Thyroid gland (tissue), 4 donors: Measurements from ENCODE around the gene TMEM170A.

Experiments
- CTCF ChIP-seq, 6 experiments: fragments of 200-600 bp in 3 of 6; fragments of 450-650 bp in 3 of 6; sonication (generic) in 3 of 6; IDR thresholded peaks; one replicate each; pipeline ENCODE4 v1.5.1; 2016 to 2019; ENCODE audit warnings: antibody characterized with exemption in 6 of 6, mild to moderate bottlenecking in 2 of 6, inconsistent platforms in 1 of 6, moderate library complexity in 1 of 6
- POLR2A ChIP-seq, 2 donors: fragments of 450-650 bp; IDR thresholded peaks; one replicate each; pipeline ENCODE4 v1.6.1; 2017; ENCODE audit warnings: antibody characterized with exemption in 2 of 2, mild to moderate bottlenecking in 2 of 2, moderate library complexity in 1 of 2

DNA sequence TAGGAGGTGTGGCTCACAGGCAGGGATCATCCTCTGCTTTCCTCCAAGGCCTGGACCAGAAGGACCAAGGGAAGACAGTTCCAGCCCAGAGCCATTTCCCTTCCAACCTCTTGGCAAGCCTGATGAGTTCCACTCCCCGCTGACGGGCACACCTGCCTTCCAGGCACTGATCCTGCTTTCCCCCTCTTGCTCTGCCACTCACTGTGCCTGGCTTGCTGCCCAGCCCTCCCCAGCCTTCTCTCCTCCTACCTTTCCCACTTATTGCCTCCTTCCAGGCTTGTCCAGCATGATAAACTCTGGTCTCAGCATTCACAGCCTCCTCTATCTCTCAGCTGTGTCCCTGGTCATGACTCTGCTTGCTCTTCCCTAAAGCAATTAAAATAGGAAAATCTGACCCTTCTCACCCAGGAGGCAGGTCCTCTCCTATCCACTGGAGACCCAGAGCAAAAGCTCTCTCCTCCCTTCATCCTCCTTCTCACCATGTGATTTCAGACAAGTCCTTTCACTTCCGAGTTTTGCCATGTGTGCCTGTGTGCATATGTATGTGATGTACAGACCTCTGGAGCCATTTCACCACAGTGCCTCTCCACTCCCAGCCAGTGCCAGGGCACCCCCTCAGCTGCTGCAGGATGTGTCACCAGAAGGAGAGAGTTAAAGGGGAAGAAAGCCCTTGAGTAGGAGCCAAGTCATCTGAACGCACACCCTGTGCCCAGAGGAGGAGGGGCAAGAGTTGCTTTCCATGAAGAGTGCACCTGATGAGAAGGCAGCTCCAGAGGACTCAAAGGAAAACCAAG, 13.4 kb upstream of the TMEM170A start:
- TF ChIP-seq CTCF (IDR thresholded peaks at IDR 0.05) (no peak), POLR2A (IDR thresholded peaks at IDR 0.05) (no peak)
